ENCODE data around the gene MAP3K5. TPM values are rescaled to one million over a fixed set of nuclear protein-coding genes. Genes with fewer than 3 reads are reported as not detected.

MAP3K5 gene
- total and polyA plus RNA-seq, 9 of the 15 experiments (the other 6 are each of a cell fraction or from before 2014, with no cell fraction given): 2.2 to 13.0 (median 9.9) TPM

GRCh38 chr6:136792095-136792409, 225 bp downstream of the MAP3K5 start:
- 2% methylated on average over 27 of the region's 46 CpGs for WGBS (ENCODE audit: insufficient coverage, low coverage, missing lambda C conversion rate)
- Histone ChIP-seq H3K4me1 (replicated peaks in 1 of 2; ENCODE audit: control insufficient read depth in 2 of 2, insufficient read depth in 2 of 2, low read length in 2 of 2) (peaks cover 17 to 21% of the 10 kb centered on the region in 2 experiments; a peak in 4 of 5 replicates), H3K27me3 (ENCODE audit: control insufficient read depth in 2 of 2, insufficient read depth in 2 of 2, low read length in 2 of 2) (no peaks in the 10 kb centered on the region; a peak in 1 of 5 replicates), H3K27ac (ENCODE audit: extremely low read depth, low read depth, low read length) (peak overlapping the region; percentile 86), H3K9me1 (ENCODE audit: control insufficient read depth, insufficient read depth, low read length) (no peaks in the 10 kb centered on the region), H4K20me1 (replicated peaks; ENCODE audit: control insufficient read depth, insufficient read depth, low read length) (no peaks in the 10 kb centered on the region), H3K9me3 (replicated peaks; ENCODE audit: control insufficient read depth, insufficient read depth, low read depth, low read length) (no peaks in the 10 kb centered on the region), H3K4me2 (ENCODE audit: insufficient read depth, low read length) (peak overlapping the region; percentile 89; the same call in 1 of the 2 replicates), H3K36me3 (ENCODE audit: control insufficient read depth, insufficient read depth, low read length) (peaks cover 3% of the 10 kb centered on the region; the same call in 1 of the 3 replicates), H3K9ac (ENCODE audit: insufficient read depth in 1 of 2, low read depth in 2 of 2, low read length in 2 of 2) (peak overlapping the region; percentile 83 to 92), H2AFZ (ENCODE audit: low read depth, low read length) (peak overlapping the region; percentile 96; the same call in 1 of the 2 replicates), H3K4me3 (peak overlapping the region; percentile 63), H3K79me2 (ENCODE audit: control insufficient read depth, insufficient read depth, low read length) (peaks cover 52% of the 10 kb centered on the region)
- intact Hi-C loops (cut with micrococcal nuclease): loop anchor here (1.0 to 5.0 kb wide), 2 partner anchors 148 to 495 kb away; no protein-coding TSS in a partner anchor
- DNase-seq (ENCODE audit: extremely low read depth in 1 of 4, low spot score in 3 of 4): no peak
- no peak for ATAC-seq
- ChIA-PET POLR2A (interaction anchor here (0.7 to 2.0 kb wide), 17 partner anchors 8 to 371 kb away, joined by 3 to 13 read pairs (median 5); no protein-coding TSS in a partner anchor), CTCF (ENCODE audit: low intra/inter-chr PET ratio) (interaction anchor here (0.6 to 5.5 kb wide), 11 partner anchors 138 to 450 kb away, joined by 3 to 89 read pairs (median 5); no protein-coding TSS in a partner anchor)
- no peak for FAIRE-seq
- no TSS peak for BruUV-seq (replicated peaks)
- in situ Hi-C loops (cut with MboI): loop anchor here (5.0 kb wide), 1 partner anchor 150 kb away; no protein-coding TSS in a partner anchor
- TF ChIP-seq VEZF1 (CRISPR knock-in tag; IDR thresholded peaks at IDR 0.05): no peak
- TF ChIP-seq COPS2 (conservative IDR thresholded peaks at IDR 0.05): no peak
- TF ChIP-seq, protein P1, sequence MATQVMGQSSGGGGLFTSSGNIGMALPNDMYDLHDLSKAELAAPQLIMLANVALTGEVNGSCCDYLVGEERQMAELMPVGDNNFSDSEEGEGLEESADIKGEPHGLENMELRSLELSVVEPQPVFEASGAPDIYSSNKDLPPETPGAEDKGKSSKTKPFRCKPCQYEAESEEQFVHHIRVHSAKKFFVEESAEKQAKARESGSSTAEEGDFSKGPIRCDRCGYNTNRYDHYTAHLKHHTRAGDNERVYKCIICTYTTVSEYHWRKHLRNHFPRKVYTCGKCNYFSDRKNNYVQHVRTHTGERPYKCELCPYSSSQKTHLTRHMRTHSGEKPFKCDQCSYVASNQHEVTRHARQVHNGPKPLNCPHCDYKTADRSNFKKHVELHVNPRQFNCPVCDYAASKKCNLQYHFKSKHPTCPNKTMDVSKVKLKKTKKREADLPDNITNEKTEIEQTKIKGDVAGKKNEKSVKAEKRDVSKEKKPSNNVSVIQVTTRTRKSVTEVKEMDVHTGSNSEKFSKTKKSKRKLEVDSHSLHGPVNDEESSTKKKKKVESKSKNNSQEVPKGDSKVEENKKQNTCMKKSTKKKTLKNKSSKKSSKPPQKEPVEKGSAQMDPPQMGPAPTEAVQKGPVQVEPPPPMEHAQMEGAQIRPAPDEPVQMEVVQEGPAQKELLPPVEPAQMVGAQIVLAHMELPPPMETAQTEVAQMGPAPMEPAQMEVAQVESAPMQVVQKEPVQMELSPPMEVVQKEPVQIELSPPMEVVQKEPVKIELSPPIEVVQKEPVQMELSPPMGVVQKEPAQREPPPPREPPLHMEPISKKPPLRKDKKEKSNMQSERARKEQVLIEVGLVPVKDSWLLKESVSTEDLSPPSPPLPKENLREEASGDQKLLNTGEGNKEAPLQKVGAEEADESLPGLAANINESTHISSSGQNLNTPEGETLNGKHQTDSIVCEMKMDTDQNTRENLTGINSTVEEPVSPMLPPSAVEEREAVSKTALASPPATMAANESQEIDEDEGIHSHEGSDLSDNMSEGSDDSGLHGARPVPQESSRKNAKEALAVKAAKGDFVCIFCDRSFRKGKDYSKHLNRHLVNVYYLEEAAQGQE (IDR thresholded peaks at IDR 0.05; ENCODE audit: borderline replicate concordance): no peak
- TF ChIP-seq, protein P1 (CRISPR knock-in tag; IDR thresholded peaks at IDR 0.05; ENCODE audit: low read depth): 0 out of 2 replicates have a peak, but pooled peaks have one; percentile 18
- TF ChIP-seq ZFPM2 (CRISPR knock-in tag; IDR thresholded peaks at IDR 0.05): 0 out of 2 replicates have a peak, but pooled peaks have one; percentile 59
- TF ChIP-seq PREB (CRISPR knock-in tag; IDR thresholded peaks at IDR 0.05): no peak
- TF ChIP-seq RNF219 (CRISPR knock-in tag; IDR thresholded peaks at IDR 0.05): no peak
- TF ChIP-seq HNRNPL (IDR thresholded peaks at IDR 0.05; ENCODE audit: low read depth, low read length): peak; percentile 70
- no peak for TF ChIP-seq ZNF589 (CRISPR knock-in tag; IDR thresholded peaks at IDR 0.05; ENCODE audit: low read depth)
